OCI-M1 (cell line): Measurements from ENCODE around the gene FANCC.
A peak's percentile ranks its signal among the peaks of the same experiment; 100 is the strongest.

Experiments used
- DNase-seq: peaks from one replicate; lab custom pipeline; 2025; lab: John Stamatoyannopoulos, UW

The FANCC gene

DNA sequence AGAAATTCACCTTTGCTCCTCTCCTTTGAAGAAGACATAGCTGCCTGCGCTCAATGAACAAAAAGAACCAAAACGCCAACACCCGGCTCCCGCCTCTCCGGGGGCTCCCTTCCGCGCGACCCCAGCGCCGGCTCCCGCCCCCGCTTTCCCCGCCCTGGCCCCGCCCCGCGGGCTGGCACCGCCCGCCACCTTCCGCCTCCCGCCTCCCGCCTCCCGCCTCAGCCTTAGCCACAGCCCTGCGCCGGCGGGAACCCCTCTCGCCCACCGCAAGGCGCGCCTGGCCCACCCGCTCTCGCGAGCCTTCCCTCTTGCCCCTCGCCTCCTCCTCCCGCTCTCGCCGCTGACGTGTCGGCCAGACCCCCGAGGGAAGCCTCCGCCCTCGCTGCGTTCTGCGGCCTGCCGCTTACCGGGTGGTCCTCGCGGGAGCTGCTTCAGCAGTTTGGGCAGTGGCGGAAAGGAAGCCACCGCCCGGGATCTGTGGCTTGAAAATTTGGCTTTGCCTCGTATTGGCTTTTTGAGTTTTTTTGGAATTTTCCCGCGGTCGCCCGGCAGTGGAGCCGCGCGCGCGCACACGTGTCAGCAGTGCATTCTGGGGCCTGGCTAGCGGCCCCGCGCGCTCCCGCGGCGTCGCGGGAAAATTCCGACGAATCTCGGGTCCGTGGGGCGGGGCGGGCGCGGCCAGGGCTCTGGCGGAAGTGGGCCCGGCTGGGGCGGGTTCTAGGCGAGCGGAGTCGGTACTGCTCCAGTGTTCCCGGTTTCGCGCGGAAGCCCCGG lies at the start of gene FANCC:
TSS of gene FANCC (minus strand) at position 591 of the 774 bp plus-strand sequence. CDS start 68,418 bp downstream, outside the sequence.
- peak; percentile 91 for DNase-seq

- no peak for DNase-seq
Measured at GRCh38 chr9:95366731-95367325, 49.3 kb upstream of the FANCC start.

DNA sequence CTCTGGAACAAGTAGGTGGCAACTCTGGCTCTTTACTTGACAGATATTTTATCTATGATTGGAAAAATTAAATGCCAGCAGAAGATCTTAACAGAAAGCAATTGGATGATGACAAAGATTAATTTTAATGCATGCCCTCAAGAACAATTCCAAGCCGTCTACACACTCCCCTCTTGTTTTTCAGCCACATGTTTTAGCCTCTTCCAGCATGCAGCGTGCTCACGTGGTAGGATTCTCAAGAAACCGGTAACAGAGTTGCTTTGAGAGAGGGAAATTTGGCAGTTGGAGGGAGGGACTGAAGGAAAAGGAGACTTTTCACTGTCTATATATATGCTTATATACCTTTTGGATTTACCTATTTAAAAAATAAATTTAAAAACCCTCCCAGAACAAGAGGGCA lies 48.3 kb upstream of the FANCC start:
- DNase-seq: no peak

DNA sequence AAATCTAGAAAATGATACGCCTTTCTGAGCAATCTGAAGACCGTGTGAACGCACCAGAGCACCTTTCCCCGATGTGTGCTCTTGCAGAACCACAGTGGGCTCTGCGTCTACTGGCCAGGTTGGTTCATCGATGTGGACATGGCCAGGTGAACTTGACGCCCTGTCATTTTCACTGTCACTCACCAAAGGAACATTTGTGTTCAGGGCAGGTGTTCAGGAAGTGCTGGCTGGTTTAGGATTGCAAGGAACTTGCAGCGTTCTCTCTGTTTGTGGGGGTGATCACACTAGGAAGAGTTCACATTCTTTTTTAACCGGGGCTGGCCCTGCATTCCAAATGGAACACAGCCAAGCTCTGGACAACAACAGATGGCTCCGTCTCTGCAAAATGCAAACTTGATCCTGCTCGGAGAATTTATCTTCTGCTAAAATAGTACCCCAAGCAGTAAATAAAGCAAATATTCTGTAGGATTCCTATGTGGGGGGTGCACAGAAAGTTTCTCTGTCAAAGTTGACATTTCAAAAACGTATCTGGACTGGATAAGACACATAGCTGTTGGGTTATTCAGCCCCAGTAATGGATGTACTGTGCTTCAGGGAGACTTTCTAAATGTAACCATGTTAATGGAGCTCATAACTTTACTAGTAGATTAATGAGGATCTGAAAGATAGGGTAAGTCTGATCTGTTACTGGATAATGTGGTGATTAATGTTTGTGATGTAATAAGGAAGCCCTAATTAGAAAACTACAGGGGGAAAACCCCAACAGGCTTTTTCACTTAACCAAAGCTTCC lies 45.7 kb upstream of the FANCC start:
- DNase-seq: no peak

DNA sequence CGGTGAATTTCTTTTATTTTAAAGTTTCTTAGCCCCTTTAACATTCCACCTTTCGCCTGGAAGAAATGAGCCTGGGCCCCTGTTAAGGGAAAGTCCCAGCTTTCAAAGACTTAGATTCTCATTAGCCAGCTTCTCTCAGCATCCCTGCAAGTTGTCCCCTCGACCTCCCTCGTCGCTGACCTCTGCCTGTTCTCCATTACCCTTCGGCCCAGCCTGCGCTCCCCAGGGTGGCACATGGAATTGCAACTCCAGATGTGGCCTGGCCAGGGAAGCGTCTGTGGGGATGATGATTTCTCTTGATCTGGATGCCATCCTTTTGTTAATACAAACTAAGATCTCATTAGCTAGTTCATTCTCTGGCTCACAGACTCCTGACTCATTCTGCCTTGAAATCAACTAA lies 43.4 kb upstream of the FANCC start:
- DNase-seq: no peak

- DNase-seq: no peak
Measured at GRCh38 chr9:95357316-95357715, 39.8 kb upstream of the FANCC start.

- no peak for DNase-seq
Measured at GRCh38 chr9:95355500-95355899, 38.0 kb upstream of the FANCC start.

GRCh38 chr9:95351051-95351450 lies 33.5 kb upstream of the FANCC start:
- DNase-seq: no peak

GRCh38 chr9:95350266-95350665 lies 32.8 kb upstream of the FANCC start:
- DNase-seq: no peak

- no peak for DNase-seq
Measured at GRCh38 chr9:95349091-95350038, 31.9 kb upstream of the FANCC start.

GRCh38 chr9:95346021-95346420 lies 28.5 kb upstream of the FANCC start:
- no peak for DNase-seq

DNA sequence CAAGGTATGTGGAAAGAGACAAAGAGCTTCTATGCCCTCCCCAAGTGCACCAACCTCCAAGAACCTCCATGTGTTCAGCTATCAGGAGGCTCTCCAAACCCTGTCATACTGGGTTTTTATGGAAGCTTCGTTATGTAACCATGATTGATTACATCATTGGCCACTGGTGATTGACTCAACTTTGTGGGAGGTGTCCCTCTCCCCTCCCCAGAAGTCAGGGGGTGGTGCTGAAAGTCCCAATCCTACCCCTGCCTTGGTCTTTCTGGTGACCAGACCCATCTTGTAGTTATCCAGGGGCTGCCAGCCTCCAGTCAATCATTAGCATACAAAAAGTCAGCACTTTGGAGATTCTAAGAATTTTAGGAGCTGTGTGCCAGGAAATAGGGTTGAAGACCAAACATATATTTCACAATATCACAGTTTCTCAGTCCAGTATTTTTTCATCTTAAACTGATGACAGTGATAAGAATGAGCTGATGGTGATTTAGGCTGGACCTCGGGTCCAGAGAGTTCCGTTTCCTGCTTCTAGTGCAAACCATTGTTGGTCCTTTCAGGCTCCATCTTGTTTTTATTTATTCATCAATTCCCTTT lies 27.3 kb upstream of the FANCC start:
- no peak for DNase-seq

- no peak for DNase-seq
Measured at GRCh38 chr9:95343725-95344287, 26.3 kb upstream of the FANCC start.

GRCh38 chr9:95342571-95342970 lies 25.1 kb upstream of the FANCC start:
- DNase-seq: no peak

DNA sequence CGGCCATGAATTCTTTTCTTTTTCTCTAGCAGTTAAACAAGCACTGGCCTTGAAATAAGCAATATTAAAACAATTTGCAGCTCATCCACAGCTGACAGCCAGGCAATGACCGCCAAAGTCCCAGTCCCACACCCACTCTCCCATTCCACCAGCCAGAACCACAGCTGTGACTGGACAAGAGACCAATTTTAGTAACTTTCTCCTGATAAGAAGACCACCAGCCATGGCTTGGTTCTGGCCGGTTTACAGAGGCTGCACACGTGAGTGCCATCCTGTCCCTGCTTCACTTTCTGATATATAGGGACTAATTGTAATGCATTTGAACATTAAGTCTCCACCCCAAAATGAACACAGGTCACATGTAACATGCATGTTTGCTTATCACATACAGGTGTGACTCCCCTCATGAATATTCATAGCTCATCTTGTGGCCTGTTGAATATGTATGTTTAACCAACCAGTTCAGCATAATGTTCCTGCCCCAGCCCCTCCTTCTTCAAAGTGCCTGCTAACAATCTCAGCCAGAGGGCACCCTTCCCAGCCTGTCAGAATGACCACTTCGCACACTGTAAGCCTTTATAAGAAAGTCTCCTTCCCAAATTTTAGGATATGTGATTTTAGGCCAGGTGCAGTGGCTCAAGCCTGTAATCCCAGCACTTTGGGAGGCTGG lies 23.9 kb upstream of the FANCC start:
- peak; percentile 39 for DNase-seq

DNA sequence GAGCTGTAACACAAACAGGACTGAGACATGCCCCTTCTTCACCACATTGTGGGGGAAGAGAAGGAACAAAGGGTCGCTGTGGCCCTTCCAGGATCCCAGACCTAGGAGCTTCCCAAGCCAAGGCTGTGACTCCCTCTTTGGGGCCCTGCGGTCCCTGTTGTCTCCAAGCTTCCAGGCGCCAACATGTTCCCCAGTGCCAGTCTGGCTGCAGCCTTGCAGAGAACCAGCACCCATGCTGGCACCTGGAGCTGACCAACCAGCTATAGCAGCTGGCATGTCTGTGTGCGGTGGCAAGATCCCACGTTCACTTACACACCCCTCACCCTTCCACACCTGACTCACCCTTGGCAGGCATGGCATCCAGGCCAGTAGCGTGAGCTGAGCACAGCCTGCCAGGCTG lies 20.7 kb upstream of the FANCC start:
- no peak for DNase-seq

DNA sequence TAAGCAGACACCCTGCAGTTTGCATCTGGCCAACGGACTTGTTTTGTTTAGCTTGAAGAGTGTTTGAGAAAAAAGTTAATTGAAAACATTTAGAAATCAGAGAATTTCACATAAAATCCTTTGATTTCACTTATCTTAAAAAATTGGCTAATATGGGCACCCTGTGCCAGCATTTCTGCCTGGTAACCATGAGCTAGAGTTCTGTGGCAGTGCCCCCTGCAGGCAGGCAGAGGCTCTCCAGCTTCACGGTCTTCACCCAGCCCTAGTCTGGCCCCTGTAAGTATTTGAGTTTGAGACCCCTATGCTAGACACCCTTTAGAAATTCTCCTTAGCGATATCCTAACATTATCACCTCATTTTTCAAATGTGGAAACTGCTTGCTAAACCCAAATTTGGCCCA lies 18.8 kb upstream of the FANCC start:
- DNase-seq: no peak

DNA sequence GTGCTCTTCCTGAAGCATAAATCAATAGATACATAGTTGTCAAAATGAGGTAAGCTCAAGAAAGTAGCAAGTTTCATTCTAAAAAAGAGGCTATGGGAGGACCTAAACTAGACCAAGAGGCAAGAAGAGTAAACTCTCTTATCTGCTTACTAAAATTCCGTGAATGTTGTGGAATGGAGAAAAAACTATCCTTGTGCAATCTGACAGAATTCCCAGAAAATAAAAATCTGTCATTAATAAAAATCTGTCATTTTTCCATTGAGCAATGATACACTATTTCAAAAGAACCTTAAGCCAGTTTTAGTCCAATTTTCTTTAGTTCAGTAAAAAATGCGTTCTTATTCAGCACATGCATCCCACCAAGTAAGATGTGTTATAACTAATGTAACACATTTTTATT lies 15.9 kb upstream of the FANCC start:
- DNase-seq: no peak

GRCh38 chr9:95332860-95333259 lies 15.4 kb upstream of the FANCC start:
- no peak for DNase-seq

- DNase-seq: no peak
Measured at GRCh38 chr9:95330720-95331404, 13.4 kb upstream of the FANCC start.
